Neural progenitor cell (in vitro differentiated cells): Measurements from ENCODE around the gene ITPK1. TPM values are rescaled to one million over a fixed set of nuclear protein-coding genes. Genes with fewer than 3 reads are reported as not detected.

ENCODE experiments used
- DNase-seq: peaks from one replicate; pipeline ENCODE4 v3.0.0-alpha.2; 2016; ENCODE audit warnings: low spot score
- H2AFZ ChIP-seq: fragments of 200-600 bp; sonication (generic); replicated peaks from 2 replicates; pipeline ENCODE4 v1.6.1; 2016; ENCODE audit warnings: antibody characterized with exemption
- H3F3A ChIP-seq: fragments of 200-600 bp; sonication (generic); 2 replicates; pipeline ENCODE4 v1.6.1; 2016; ENCODE audit warnings: antibody characterized with exemption, low read depth
- H3K27ac ChIP-seq: fragments of 200-600 bp; sonication (generic); 2 replicates; pipeline ENCODE4 v1.5.1; 2016; ENCODE audit warnings: mild to moderate bottlenecking
- H3K27me3 ChIP-seq: fragments of 200-600 bp; sonication (generic); 2 replicates; pipeline ENCODE4 v1.6.1; 2016; ENCODE audit warnings: mild to moderate bottlenecking, moderate library complexity
- H3K36me3 ChIP-seq: fragments of 200-600 bp; sonication (generic); 2 replicates; pipeline ENCODE4 v1.5.1; 2016
- H3K4me1 ChIP-seq: fragments of 200-600 bp; sonication (generic); 2 replicates; pipeline ENCODE4 v1.6.1; 2016; ENCODE audit warnings: mixed run types
- H3K4me2 ChIP-seq: fragments of 200-600 bp; sonication (generic); 2 replicates; pipeline ENCODE4 v1.6.1; 2016
- H3K4me3 ChIP-seq: fragments of 200-600 bp; sonication (generic); 2 replicates; pipeline ENCODE4 v1.5.1; 2016
- H3K79me2 ChIP-seq: fragments of 200-600 bp; sonication (generic); 2 replicates; pipeline ENCODE4 v1.6.1; 2016; ENCODE audit warnings: low read depth
- H3K9ac ChIP-seq: fragments of 200-600 bp; sonication (generic); 2 replicates; pipeline ENCODE4 v1.6.1; 2016
- H3K9me3 ChIP-seq: fragments of 200-600 bp; sonication (generic); 2 replicates; pipeline ENCODE4 v1.5.1; 2016; ENCODE audit warnings: low read depth
- H4K20me1 ChIP-seq: fragments of 200-600 bp; sonication (generic); 2 replicates; pipeline ENCODE4 v1.6.1; 2016; ENCODE audit warnings: low read depth
- H3K27ac Mint-ChIP-seq: 3 replicates; pipeline ENCODE4 v1.8.0; 2021; ENCODE audit warnings: mixed read lengths
- H3K27me3 Mint-ChIP-seq: 2 replicates; pipeline ENCODE4 v1.8.0; 2022; ENCODE audit warnings: low read depth, mild to moderate bottlenecking, inconsistent platforms, moderate library complexity, mixed read lengths; ENCODE audit not compliant: insufficient read depth
- H3K36me3 Mint-ChIP-seq: 3 replicates; pipeline ENCODE4 v1.8.0; 2021; ENCODE audit warnings: mixed read lengths
- H3K4me1 Mint-ChIP-seq: 3 replicates; pipeline ENCODE4 v1.8.0; 2021; ENCODE audit warnings: mixed read lengths
- H3K4me3 Mint-ChIP-seq: 3 replicates; pipeline ENCODE4 v1.8.0; 2021; ENCODE audit warnings: mild to moderate bottlenecking, moderate library complexity, mixed read lengths
- H3K9me3 Mint-ChIP-seq: 3 replicates; pipeline ENCODE4 v1.8.0; 2020; ENCODE audit warnings: mixed read lengths
- EZH2 ChIP-seq: fragments of 200-600 bp; sonication (generic); IDR thresholded peaks from 2 replicates; pipeline ENCODE4 v1.6.1; 2017; ENCODE audit warnings: antibody characterized with exemption, mild to moderate bottlenecking, moderate library complexity
- EZH2phosphoT487 ChIP-seq: fragments of 200-600 bp; sonication (generic); IDR thresholded peaks from 2 replicates; pipeline ENCODE4 v1.6.1; 2017; ENCODE audit warnings: antibody characterized with exemption
- total RNA-seq: library from RNA; depleted of rRNA; stranded (reverse); fragments of >200 nt; gene quantifications from 2 replicates; pipeline ENCODE4 v1.2.3, GENCODE V29; 2015; ENCODE audit warnings: low replicate concordance
- TF ChIP-seq, protein P1 (sequence below): fragments of 200-600 bp; sonication (generic); IDR thresholded peaks from 2 replicates; pipeline ENCODE4 v1.5.1; 2017; ENCODE audit warnings: antibody characterized with exemption, mild to moderate bottlenecking

ITPK1 gene
- total RNA-seq, 1 donor from 2014 or later, result 25.8 TPM

DNA sequence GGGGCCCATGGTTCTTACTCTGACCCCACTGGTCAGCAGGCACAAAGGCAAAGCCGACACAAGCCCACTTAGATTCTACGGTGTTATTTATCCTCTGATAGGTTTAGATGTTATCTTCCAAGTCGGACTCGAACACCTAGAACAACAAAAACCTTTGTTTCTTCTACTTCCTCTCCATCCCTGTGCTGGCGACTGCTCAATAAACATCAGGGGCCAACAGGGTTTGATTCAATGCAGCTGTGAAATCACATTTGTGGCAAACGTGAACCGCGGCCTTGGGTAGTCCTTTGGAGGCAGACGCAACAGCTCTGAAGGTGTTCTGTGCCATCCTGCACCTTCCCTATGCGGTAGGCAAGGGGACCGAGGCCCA, 105.6 kb downstream of the ITPK1 start:
- no peaks in the 10 kb centered on the region for H3K79me2 ChIP-seq
- H3K4me2 ChIP-seq, result no peak overlapping the region
- peaks cover 5% of the 10 kb centered on the region for H3K27me3 Mint-ChIP-seq
- H3K9ac ChIP-seq, result no peak overlapping the region
- H3K36me3 ChIP-seq, result no peaks in the 10 kb centered on the region
- no peaks in the 10 kb centered on the region for H3K27me3 ChIP-seq
- H3K4me1 Mint-ChIP-seq, result peaks cover 31% of the 10 kb centered on the region
- H3K4me3 ChIP-seq, result no peak overlapping the region
- H3K27ac ChIP-seq, result no peak overlapping the region
- H3F3A ChIP-seq, result no peaks in the 10 kb centered on the region
- no peak overlapping the region for H3K4me3 Mint-ChIP-seq
- H4K20me1 ChIP-seq, result peaks cover 50% of the 10 kb centered on the region
- H3K4me1 ChIP-seq, result peaks cover 13% of the 10 kb centered on the region
- no peak for TF ChIP-seq EZH2
- TF ChIP-seq, protein P1, sequence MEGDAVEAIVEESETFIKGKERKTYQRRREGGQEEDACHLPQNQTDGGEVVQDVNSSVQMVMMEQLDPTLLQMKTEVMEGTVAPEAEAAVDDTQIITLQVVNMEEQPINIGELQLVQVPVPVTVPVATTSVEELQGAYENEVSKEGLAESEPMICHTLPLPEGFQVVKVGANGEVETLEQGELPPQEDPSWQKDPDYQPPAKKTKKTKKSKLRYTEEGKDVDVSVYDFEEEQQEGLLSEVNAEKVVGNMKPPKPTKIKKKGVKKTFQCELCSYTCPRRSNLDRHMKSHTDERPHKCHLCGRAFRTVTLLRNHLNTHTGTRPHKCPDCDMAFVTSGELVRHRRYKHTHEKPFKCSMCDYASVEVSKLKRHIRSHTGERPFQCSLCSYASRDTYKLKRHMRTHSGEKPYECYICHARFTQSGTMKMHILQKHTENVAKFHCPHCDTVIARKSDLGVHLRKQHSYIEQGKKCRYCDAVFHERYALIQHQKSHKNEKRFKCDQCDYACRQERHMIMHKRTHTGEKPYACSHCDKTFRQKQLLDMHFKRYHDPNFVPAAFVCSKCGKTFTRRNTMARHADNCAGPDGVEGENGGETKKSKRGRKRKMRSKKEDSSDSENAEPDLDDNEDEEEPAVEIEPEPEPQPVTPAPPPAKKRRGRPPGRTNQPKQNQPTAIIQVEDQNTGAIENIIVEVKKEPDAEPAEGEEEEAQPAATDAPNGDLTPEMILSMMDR, result no peak
- TF ChIP-seq EZH2phosphoT487, result no peak
- H3K27ac Mint-ChIP-seq, result no peak overlapping the region
- no peaks in the 10 kb centered on the region for H3K9me3 ChIP-seq
- H3K36me3 Mint-ChIP-seq, result no peaks in the 10 kb centered on the region
- H2AFZ ChIP-seq, result no peak overlapping the region
- no peaks in the 10 kb centered on the region for H3K9me3 Mint-ChIP-seq
- no peak for DNase-seq

GRCh38 chr14:93009471-93010129, 106.1 kb downstream of the ITPK1 start:
- no peak overlapping the region for H3K27ac Mint-ChIP-seq
- Histone ChIP-seq H3K4me2 (no peak overlapping the region), H4K20me1 (peaks cover 50% of the 10 kb centered on the region)

DNA sequence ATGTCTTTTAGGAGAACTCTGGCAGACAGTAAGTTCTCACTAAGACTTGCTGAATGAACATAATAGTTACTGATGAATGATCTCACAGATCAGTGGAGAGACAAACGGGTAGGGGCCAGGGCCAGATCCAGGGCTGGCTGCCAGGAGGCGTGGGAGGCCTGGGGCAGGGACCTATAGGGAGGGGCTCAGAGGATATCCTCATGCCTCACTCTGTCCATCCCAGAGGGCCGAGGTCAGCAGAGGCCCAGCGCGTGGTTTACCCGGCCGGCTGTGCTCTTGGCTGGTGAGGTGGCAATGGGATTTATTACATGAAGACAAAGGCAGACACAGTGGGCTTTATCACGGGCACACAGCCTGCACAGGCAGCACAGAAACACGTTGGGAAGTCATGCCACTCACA, 107.3 kb downstream of the ITPK1 start:
- H3K4me1 Mint-ChIP-seq, result peaks cover 26% of the 10 kb centered on the region
- Histone ChIP-seq H2AFZ (no peak overlapping the region), H3K79me2 (no peaks in the 10 kb centered on the region)

More at GRCh38 chr14:93009471-93010129, 106.1 kb downstream of the ITPK1 start:
- Mint-ChIP-seq H3K36me3 (no peaks in the 10 kb centered on the region), H3K4me3 (no peak overlapping the region), H3K9me3 (no peaks in the 10 kb centered on the region), H3K4me1 (peaks cover 31% of the 10 kb centered on the region), H3K27me3 (peaks cover 6% of the 10 kb centered on the region)
- TF ChIP-seq, protein P1, result no peak
- no peak for TF ChIP-seq EZH2phosphoT487
- no peak for TF ChIP-seq EZH2
- H3F3A ChIP-seq, result no peaks in the 10 kb centered on the region
- H3K4me3 ChIP-seq, result no peak overlapping the region
- no peak overlapping the region for H2AFZ ChIP-seq
- DNase-seq, result no peak
- peaks cover 13% of the 10 kb centered on the region for H3K4me1 ChIP-seq
- no peaks in the 10 kb centered on the region for H3K9me3 ChIP-seq
- H3K36me3 ChIP-seq, result no peaks in the 10 kb centered on the region
- H3K9ac ChIP-seq, result no peak overlapping the region
- H3K27ac ChIP-seq, result no peak overlapping the region
- no peaks in the 10 kb centered on the region for H3K79me2 ChIP-seq
- no peaks in the 10 kb centered on the region for H3K27me3 ChIP-seq

More for the DNA sequence above, 107.3 kb downstream of the ITPK1 start:
- Histone ChIP-seq H3F3A (no peaks in the 10 kb centered on the region), H3K4me2 (no peak overlapping the region), H3K4me1 (peaks cover 13% of the 10 kb centered on the region), H3K27ac (no peak overlapping the region), H3K36me3 (no peaks in the 10 kb centered on the region), H3K9ac (no peak overlapping the region), H3K9me3 (no peaks in the 10 kb centered on the region), H3K4me3 (no peak overlapping the region), H3K27me3 (no peaks in the 10 kb centered on the region), H4K20me1 (peaks cover 46% of the 10 kb centered on the region)
- peaks cover 10% of the 10 kb centered on the region for H3K27me3 Mint-ChIP-seq
- no peaks in the 10 kb centered on the region for H3K36me3 Mint-ChIP-seq
- H3K9me3 Mint-ChIP-seq, result no peaks in the 10 kb centered on the region
- no peak overlapping the region for H3K27ac Mint-ChIP-seq
- no peak for TF ChIP-seq EZH2phosphoT487
- no peak for TF ChIP-seq EZH2
- TF ChIP-seq, protein P1, result no peak
- no peak overlapping the region for H3K4me3 Mint-ChIP-seq
- no peak for DNase-seq
